IMR-90 (cell line): ENCODE data around the gene NINJ2. TPM values are rescaled to one million over a fixed set of nuclear protein-coding genes. Genes with fewer than 3 reads are reported as not detected.

Experiments
- ATAC-seq: fragments of 200-7000 bp; cut with Tn5 transposase; 2 replicates; pipeline ENCODE4 v1.9.1; 2020; ENCODE audit warnings: low read depth, mild to moderate bottlenecking, moderate library complexity
- BruUV-seq: library from RNA; stranded (reverse); fragments of 400-500 nt; replicated peaks from 2 replicates; lab custom pipeline; 2021; lab: Mats Ljungman, UMichigan
- CTCF ChIA-PET: fragments of 300-600 bp; formaldehyde crosslinking; extraction: SDS; loops from one replicate; lab custom pipeline; 2021; ENCODE audit warnings: antibody characterized with exemption; lab: Yijun Ruan, JAX
- POLR2A ChIA-PET: fragments of 300-600 bp; sonication (Branson Sonifier 250); formaldehyde crosslinking; loops from one replicate; lab custom pipeline; 2022; ENCODE audit warnings: antibody characterized with exemption; ENCODE audit not compliant: unreplicated experiment; lab: Charles Lee
- DNase-seq: peaks from one replicate; pipeline ENCODE4 v3.0.0; 2013
- H2AFZ ChIP-seq: replicated peaks from 2 replicates; pipeline ENCODE3; 2013; ENCODE audit warnings: low read length, mild to moderate bottlenecking; ENCODE audit not compliant: poor library complexity
- H2AK5ac ChIP-seq: 2 replicates; pipeline ENCODE4 v1.6.1; 2013; ENCODE audit warnings: low read depth, low read length, inconsistent platforms
- H2AK9ac ChIP-seq: replicated peaks from 2 replicates; pipeline ENCODE3; 2013; ENCODE audit warnings: mild to moderate bottlenecking, low read depth, low read length, moderate library complexity; ENCODE audit not compliant: poor library complexity
- H2BK120ac ChIP-seq: 2 replicates; pipeline ENCODE4 v1.6.1; 2013; ENCODE audit warnings: low read depth, low read length, inconsistent platforms
- H2BK15ac ChIP-seq: 3 replicates; pipeline ENCODE4 v1.6.1; 2013; ENCODE audit warnings: low read depth, low read length, inconsistent platforms
- H2BK20ac ChIP-seq: 2 replicates; pipeline ENCODE4 v1.6.1; 2013; ENCODE audit warnings: low read depth, mild to moderate bottlenecking, inconsistent platforms, low read length, moderate library complexity
- H2BK5ac ChIP-seq: 2 replicates; pipeline ENCODE4 v1.6.1; 2013; ENCODE audit warnings: mild to moderate bottlenecking, low read depth, low read length, inconsistent platforms; ENCODE audit not compliant: poor library complexity, severe bottlenecking
- H3K14ac ChIP-seq: replicated peaks from 2 replicates; pipeline ENCODE4 v1.6.1; 2013; ENCODE audit warnings: low read depth, low read length, inconsistent platforms
- H3K18ac ChIP-seq: 2 replicates; pipeline ENCODE4 v1.6.1; 2013; ENCODE audit warnings: low read depth, low read length, control low read depth
- H3K23ac ChIP-seq: 2 replicates; pipeline ENCODE4 v1.6.1; 2013; ENCODE audit warnings: low read depth, low read length, inconsistent platforms
- H3K27ac ChIP-seq: 2 replicates; pipeline ENCODE4 v1.5.1; 2013; ENCODE audit warnings: mild to moderate bottlenecking, control low read depth, low read length; ENCODE audit not compliant: insufficient read depth
- H3K27me3 ChIP-seq: 2 replicates; pipeline ENCODE4 v1.6.1; 2013; ENCODE audit warnings: low read length; ENCODE audit not compliant: control insufficient read depth, insufficient read depth
- H3K36me3 ChIP-seq: 2 replicates; pipeline ENCODE4 v1.6.1; 2013; ENCODE audit warnings: low read length, mixed read lengths; ENCODE audit not compliant: control insufficient read depth, insufficient read depth
- H3K4ac ChIP-seq: 2 replicates; pipeline ENCODE4 v1.6.1; 2013; ENCODE audit warnings: low read depth, low read length, inconsistent platforms
- H3K4me1 ChIP-seq: 2 replicates; pipeline ENCODE4 v1.6.1; 2013; ENCODE audit warnings: low read length, mixed read lengths; ENCODE audit not compliant: control insufficient read depth, insufficient read depth
- H3K4me2 ChIP-seq: 2 replicates; pipeline ENCODE4 v1.6.1; 2013; ENCODE audit warnings: low read depth, mild to moderate bottlenecking, control low read depth, low read length, moderate library complexity
- H3K4me3 ChIP-seq: 2 replicates; pipeline ENCODE4 v1.5.1; 2013; ENCODE audit warnings: low read depth, mild to moderate bottlenecking, control low read depth, low read length, moderate library complexity; ENCODE audit not compliant: insufficient read depth
- H3K56ac ChIP-seq: 2 replicates; pipeline ENCODE4 v1.6.1; 2013; ENCODE audit warnings: low read length, inconsistent platforms; ENCODE audit not compliant: insufficient read depth; ENCODE audit errors: extremely low read depth
- H3K79me1 ChIP-seq, 2 experiments: 2 replicates each; pipeline ENCODE4 v1.6.1; 2013; ENCODE audit warnings: low read length in 2 of 2, inconsistent platforms in 1 of 2, low read depth in 1 of 2
- H3K9ac ChIP-seq: 2 replicates; pipeline ENCODE4 v1.6.1; 2013; ENCODE audit warnings: low read depth, low read length, control low read depth
- H3K9me1 ChIP-seq: 2 replicates; pipeline ENCODE4 v1.6.1; 2013; ENCODE audit warnings: low read length, inconsistent platforms; ENCODE audit not compliant: insufficient read depth
- H3K9me3 ChIP-seq: 2 replicates; pipeline ENCODE4 v1.6.1; 2013; ENCODE audit warnings: low read length; ENCODE audit not compliant: control insufficient read depth, insufficient read depth
- H4K20me1 ChIP-seq: 2 replicates; pipeline ENCODE4 v1.6.1; 2013; ENCODE audit warnings: low read length, inconsistent platforms; ENCODE audit not compliant: insufficient read depth
- H4K5ac ChIP-seq: 2 replicates; pipeline ENCODE4 v1.6.1; 2013; ENCODE audit warnings: mild to moderate bottlenecking, low read depth, low read length, control low read depth
- H4K8ac ChIP-seq, 2 experiments: 2 replicates each; pipeline ENCODE4 v1.6.1; 2013; ENCODE audit warnings: low read depth in 2 of 2, low read length in 2 of 2, control low read depth in 1 of 2, inconsistent platforms in 1 of 2
- H4K91ac ChIP-seq: 2 replicates; pipeline ENCODE4 v1.6.1; 2013; ENCODE audit warnings: low read depth, low read length, inconsistent platforms; ENCODE audit not compliant: insufficient read depth
- CEBPB ChIP-seq: IDR thresholded peaks from 2 replicates; pipeline ENCODE4 v1.6.1; 2012; ENCODE audit warnings: low read depth, low read length, improper control_type of control experiment
- CHD1 ChIP-seq: IDR thresholded peaks from 2 replicates; pipeline ENCODE4 v1.6.1; 2012; ENCODE audit warnings: low read depth, low read length, improper control_type of control experiment
- CTCF ChIP-seq: conservative IDR thresholded peaks from 2 replicates; pipeline ENCODE4 v1.5.1; 2012; ENCODE audit warnings: mild to moderate bottlenecking, low read depth, low read length, improper control_type of control experiment
- ELK1 ChIP-seq: fragments of 150-350 bp; IDR thresholded peaks from 2 replicates; pipeline ENCODE4 v1.6.1; 2016; ENCODE audit warnings: low read depth, mild to moderate bottlenecking, low read length, moderate library complexity, borderline replicate concordance
- FOS ChIP-seq: fragments of 150-350 bp; IDR thresholded peaks from 2 replicates; pipeline ENCODE4 v1.6.1; 2016; ENCODE audit warnings: low read depth, low read length
- MAFK ChIP-seq: IDR thresholded peaks from 2 replicates; pipeline ENCODE4 v1.6.1; 2012; ENCODE audit warnings: low read depth, low read length, improper control_type of control experiment
- MXI1 ChIP-seq: IDR thresholded peaks from 2 replicates; pipeline ENCODE4 v1.6.1; 2012; ENCODE audit warnings: low read depth, mild to moderate bottlenecking, low read length, moderate library complexity, borderline replicate concordance
- NFE2L2 ChIP-seq: fragments of 150-350 bp; IDR thresholded peaks from 2 replicates; pipeline ENCODE4 v1.6.1; 2016; ENCODE audit warnings: low read depth, mild to moderate bottlenecking, low read length
- POLR2A ChIP-seq: IDR thresholded peaks from 2 replicates; pipeline ENCODE4 v1.6.1; 2012; ENCODE audit warnings: mild to moderate bottlenecking, low read depth, low read length
- RAD21 ChIP-seq: IDR thresholded peaks from 2 replicates; pipeline ENCODE4 v1.6.1; 2012; ENCODE audit warnings: low read length, improper control_type of control experiment
- RCOR1 ChIP-seq: IDR thresholded peaks from 2 replicates; pipeline ENCODE4 v1.6.1; 2012; ENCODE audit warnings: mild to moderate bottlenecking, low read length, improper control_type of control experiment; ENCODE audit not compliant: insufficient replicate concordance
- RFX5 ChIP-seq: IDR thresholded peaks from 2 replicates; pipeline ENCODE4 v1.8.0; 2012; ENCODE audit warnings: low read depth, mild to moderate bottlenecking, low read length, moderate library complexity
- SMC3 ChIP-seq: fragments of 150-350 bp; IDR thresholded peaks from 2 replicates; pipeline ENCODE4 v1.6.1; 2016; ENCODE audit warnings: low read depth, mild to moderate bottlenecking, antibody characterized with exemption, low read length, moderate library complexity
- USF2 ChIP-seq: fragments of 150-350 bp; IDR thresholded peaks from 2 replicates; pipeline ENCODE4 v1.6.1; 2017; ENCODE audit warnings: mild to moderate bottlenecking, antibody characterized with exemption, low read length, low read depth
- WGBS, 2 experiments: methylation state at CpG; one replicate each; pipeline versions ENCODE4 v1.1.5 to v1.1.7; 2013; ENCODE audit warnings: missing lambda C conversion rate in 2 of 2; ENCODE audit not compliant: insufficient read length in 1 of 2; ENCODE audit errors: extremely low coverage in 2 of 2; 5-methylcytosine and 5-hydroxymethylcytosine counted together
- dilution Hi-C: fragments of 300-500 bp; cut with HindIII; formaldehyde crosslinking; loops from one replicate; pipeline ENCODE4 v1.14.3; 2018; ENCODE audit warnings: low sequenced_read_pairs; ENCODE audit not compliant: unreplicated experiment
- in situ Hi-C: fragments of 300-500 bp; cut with MboI; formaldehyde crosslinking; loops from 3 replicates; pipeline ENCODE4 v1.14.3; 2019; ENCODE audit warnings: low sequenced_read_pairs, inconsistent platforms, mixed read lengths
- intact Hi-C: fragments of 100-400 bp; cut with micrococcal nuclease; formaldehyde crosslinking; loops from 2 replicates; pipeline ENCODE4 v1.10.0; 2022
- polyA plus RNA-seq, 3 experiments: library from polyadenylated mRNA; depleted of rRNA; stranded (reverse); fragments of >200 nt; gene quantifications; 2 replicates each; pipeline ENCODE4 v1.2.3, GENCODE V29; 2012; ENCODE audit warnings: low replicate concordance in 1 of 3
- total RNA-seq: library from RNA; depleted of rRNA; stranded (reverse); fragments of >200 nt; gene quantifications from 2 replicates; pipeline ENCODE4 v1.2.3, GENCODE V29; 2012

Gene NINJ2
- total and polyA plus RNA-seq, 2 of the 4 experiments (the other 2 are of a cell fraction), result not detected

GRCh38 chr12:633731-634130, 29.5 kb downstream of the NINJ2 start:
- H3K4ac ChIP-seq, result no peak overlapping the region
- H3K9me1 ChIP-seq, result peaks cover 2% of the 10 kb centered on the region; the same call in 1 of the 2 replicates
- no peak overlapping the region for H3K27ac ChIP-seq
- H4K8ac ChIP-seq, result no peak overlapping the region
- H3K36me3 ChIP-seq, result no peaks in the 10 kb centered on the region
- WGBS, 2 experiments, result 54% methylated on average over 2 of the region's 2 CpGs; no CpG with 5 or more reads in 1 of the 2 experiments
- no peaks in the 10 kb centered on the region for H3K79me1 ChIP-seq
- dilution Hi-C loops, result no loop called here
- no peak overlapping the region for H2BK120ac ChIP-seq
- ChIA-PET POLR2A (no interaction called here), CTCF (interaction anchor here (1.8 kb wide), 1 partner anchor 117 kb away, joined by 3 read pairs; no protein-coding TSS in a partner anchor)
- no peak overlapping the region for H2AK9ac ChIP-seq
- H2BK15ac ChIP-seq, result no peak overlapping the region
- H3K56ac ChIP-seq, result no peak overlapping the region
- H3K9ac ChIP-seq, result no peak overlapping the region
- in situ Hi-C loops, result no loop called here
- H4K20me1 ChIP-seq, result peaks cover 7% of the 10 kb centered on the region; the same call in 1 of the 2 replicates
- H2AK5ac ChIP-seq, result no peak overlapping the region
- no peak overlapping the region for H3K14ac ChIP-seq
- DNase-seq, result no peak
- no peak overlapping the region for H2BK5ac ChIP-seq
- H2BK20ac ChIP-seq, result no peak overlapping the region
- H3K9me3 ChIP-seq, result no peaks in the 10 kb centered on the region
- H3K4me2 ChIP-seq, result no peak overlapping the region
- H3K4me1 ChIP-seq, result peaks cover 7% of the 10 kb centered on the region
- no peak overlapping the region for H4K5ac ChIP-seq
- H4K91ac ChIP-seq, result no peak overlapping the region
- no peak for ATAC-seq
- H3K18ac ChIP-seq, result no peak overlapping the region
- H3K27me3 ChIP-seq, result no peaks in the 10 kb centered on the region
- TF ChIP-seq CHD1 (no peak), POLR2A (no peak), MXI1 (no peak), CEBPB (no peak), RAD21 (no peak), MAFK (no peak), RCOR1 (no peak), RFX5 (no peak), CTCF (no peak), ELK1 (no peak), NFE2L2 (no peak), USF2 (no peak), SMC3 (no peak), FOS (no peak)
- no peak overlapping the region for H3K23ac ChIP-seq
- H3K4me3 ChIP-seq, result no peak overlapping the region
- H2AFZ ChIP-seq, result peak overlapping the region; percentile 43
- intact Hi-C loops, result loop anchor here (5.0 kb wide), 1 partner anchor 119 kb away; the partner anchor contains the start of gene WNK1
- no TSS peak for BruUV-seq
